HAP-1 (cell line): Measurements from ENCODE around the gene THTPA.

Experiments
- DNase-seq, 2 experiments: peaks; one replicate each; pipeline ENCODE4 v3.0.0-alpha.2; 2016 to 2020; ENCODE audit warnings: low spot score in 2 of 2
- H3K27me3 ChIP-seq: fragments of 250-450 bp; sonication (Bioruptor Pico); 2 replicates; pipeline ENCODE4 v1.5.1; 2020; ENCODE audit warnings: low read depth, mild to moderate bottlenecking, moderate library complexity
- H3K36me3 ChIP-seq: fragments of 250-450 bp; sonication (Bioruptor Pico); replicated peaks from 2 replicates; pipeline ENCODE4 v1.5.1; 2020; ENCODE audit warnings: mild to moderate bottlenecking
- H3K4me1 ChIP-seq: fragments of 250-450 bp; sonication (Bioruptor Pico); 2 replicates; pipeline ENCODE4 v1.5.1; 2020; ENCODE audit warnings: mild to moderate bottlenecking
- H3K4me3 ChIP-seq: fragments of 250-450 bp; sonication (Bioruptor Pico); 2 replicates; pipeline ENCODE4 v1.5.1; 2020; ENCODE audit warnings: mild to moderate bottlenecking, moderate library complexity
- H3K9me3 ChIP-seq: fragments of 250-450 bp; sonication (Bioruptor Pico); 2 replicates; pipeline ENCODE4 v1.5.1; 2020; ENCODE audit warnings: mild to moderate bottlenecking, moderate library complexity
- in situ Hi-C: fragments of 300-500 bp; cut with MboI; formaldehyde crosslinking; loops from 3 replicates; pipeline ENCODE4 v1.14.3; 2020; ENCODE audit warnings: low sequenced_read_pairs, inconsistent platforms, mixed read lengths

The THTPA gene

DNA sequence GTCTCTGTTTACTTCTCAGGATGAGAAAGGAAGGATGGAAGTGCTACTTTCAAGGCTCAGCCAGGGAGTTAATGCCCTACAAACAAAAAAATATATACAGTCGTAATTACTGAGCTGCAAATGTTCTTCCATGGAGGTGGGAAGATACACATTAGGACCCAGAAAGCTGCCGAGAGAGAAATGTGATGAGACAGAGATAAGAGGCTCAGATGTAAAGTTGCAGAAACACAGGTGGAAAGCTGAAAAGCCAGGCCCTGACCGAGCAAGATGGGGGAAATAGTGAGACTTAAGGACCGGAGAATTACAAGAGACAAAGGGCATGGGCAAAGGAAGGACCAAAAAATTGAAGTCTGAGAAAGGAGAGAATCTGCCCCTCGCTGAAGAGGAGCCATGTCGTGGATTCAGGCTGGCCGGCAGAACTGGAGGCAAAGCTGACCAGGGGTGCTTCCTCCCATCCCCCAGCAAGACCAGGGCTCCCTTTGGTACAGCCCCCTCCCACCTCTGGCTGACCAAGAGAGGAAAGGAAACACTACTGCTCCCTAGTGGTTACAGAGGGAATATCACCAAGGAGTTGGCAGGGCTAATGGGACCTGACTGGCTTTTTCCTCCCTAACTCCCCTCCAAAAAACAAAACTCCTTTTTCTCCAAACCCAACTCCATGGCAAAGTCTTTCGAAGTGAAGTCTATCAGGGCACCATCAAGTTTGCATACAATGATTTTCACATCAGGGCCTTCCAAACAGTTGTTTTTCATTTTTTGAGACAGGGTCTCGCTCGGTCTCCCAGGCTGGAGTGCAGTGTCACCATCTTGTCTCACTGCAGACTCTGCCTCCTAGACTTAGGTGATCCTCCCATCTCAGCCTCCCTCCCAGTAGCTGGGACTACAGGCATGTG lies 16.6 kb upstream of the THTPA start:
- peak; percentile 34 to 71 for DNase-seq
- H3K4me3 ChIP-seq, result no peak overlapping the region
- no peaks in the 10 kb centered on the region for H3K27me3 ChIP-seq
- H3K4me1 ChIP-seq, result peaks cover 6% of the 10 kb centered on the region
- H3K36me3 ChIP-seq, result no peaks in the 10 kb centered on the region
- in situ Hi-C loops, result no loop called here
- no peaks in the 10 kb centered on the region for H3K9me3 ChIP-seq

DNA sequence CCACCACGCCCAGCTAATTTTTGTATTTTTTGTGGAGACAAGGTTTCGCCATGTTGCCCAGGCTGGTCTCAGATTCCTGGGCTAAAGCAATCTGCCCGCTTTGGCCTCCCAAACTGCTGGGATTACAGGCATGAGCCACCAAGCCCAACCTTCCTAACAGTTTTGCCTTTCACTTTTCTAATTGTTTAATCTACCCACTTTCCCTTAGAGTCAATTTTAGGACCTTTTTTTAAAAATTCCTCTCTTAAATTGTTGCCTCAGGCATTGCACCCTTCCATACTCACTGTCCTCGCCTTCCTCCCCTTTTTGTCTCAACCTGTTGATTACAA lies 16.0 kb upstream of the THTPA start:
- in situ Hi-C loops, result no loop called here
- H3K4me1 ChIP-seq, result peaks cover 6% of the 10 kb centered on the region
- no peaks in the 10 kb centered on the region for H3K36me3 ChIP-seq
- no peaks in the 10 kb centered on the region for H3K27me3 ChIP-seq
- no peak for DNase-seq
- H3K9me3 ChIP-seq, result no peaks in the 10 kb centered on the region
- no peak overlapping the region for H3K4me3 ChIP-seq

DNA sequence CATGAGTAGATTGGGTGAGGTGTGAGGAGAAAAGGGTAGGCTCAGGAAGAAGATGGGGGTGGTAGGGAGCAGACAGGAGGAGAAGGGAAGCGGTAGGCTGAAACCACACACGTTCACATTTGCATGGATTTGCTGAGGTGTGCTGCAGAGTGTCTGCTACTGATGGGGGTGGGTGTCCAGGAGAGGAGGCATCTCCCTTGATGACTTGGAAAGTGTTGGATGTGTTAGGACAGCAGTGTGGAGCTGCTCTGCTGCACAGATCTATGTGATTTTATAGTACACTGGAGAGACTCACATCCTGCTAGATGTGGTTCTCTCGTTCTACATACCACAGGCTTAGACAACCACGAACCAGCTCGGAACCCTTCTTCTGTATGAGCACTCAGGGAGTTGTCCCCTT lies 13.8 kb upstream of the THTPA start:
- H3K36me3 ChIP-seq, result no peaks in the 10 kb centered on the region
- H3K4me3 ChIP-seq, result no peak overlapping the region
- no peak for DNase-seq
- in situ Hi-C loops, result no loop called here
- no peaks in the 10 kb centered on the region for H3K27me3 ChIP-seq
- no peaks in the 10 kb centered on the region for H3K9me3 ChIP-seq
- peaks cover 6% of the 10 kb centered on the region for H3K4me1 ChIP-seq

DNA sequence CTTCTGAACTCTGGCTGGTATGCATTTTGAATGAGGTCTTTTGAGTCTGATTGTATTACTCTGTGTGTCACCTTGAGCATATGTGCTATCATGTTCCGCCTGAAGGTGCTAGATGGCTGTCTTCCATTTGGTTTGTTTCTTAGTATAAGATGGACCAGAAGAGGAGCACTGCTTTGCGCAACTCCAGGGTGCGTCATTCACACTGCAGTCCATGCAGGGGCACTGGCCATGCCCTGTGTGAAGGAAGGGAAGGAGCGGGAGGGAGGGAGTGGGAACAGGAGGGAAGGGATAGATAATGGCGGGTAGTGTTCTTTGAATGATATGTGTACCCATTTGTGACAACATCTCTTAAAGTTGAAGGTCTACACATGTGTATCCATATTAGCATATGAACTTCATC lies 12.7 kb upstream of the THTPA start:
- in situ Hi-C loops, result no loop called here
- DNase-seq, result no peak

DNA sequence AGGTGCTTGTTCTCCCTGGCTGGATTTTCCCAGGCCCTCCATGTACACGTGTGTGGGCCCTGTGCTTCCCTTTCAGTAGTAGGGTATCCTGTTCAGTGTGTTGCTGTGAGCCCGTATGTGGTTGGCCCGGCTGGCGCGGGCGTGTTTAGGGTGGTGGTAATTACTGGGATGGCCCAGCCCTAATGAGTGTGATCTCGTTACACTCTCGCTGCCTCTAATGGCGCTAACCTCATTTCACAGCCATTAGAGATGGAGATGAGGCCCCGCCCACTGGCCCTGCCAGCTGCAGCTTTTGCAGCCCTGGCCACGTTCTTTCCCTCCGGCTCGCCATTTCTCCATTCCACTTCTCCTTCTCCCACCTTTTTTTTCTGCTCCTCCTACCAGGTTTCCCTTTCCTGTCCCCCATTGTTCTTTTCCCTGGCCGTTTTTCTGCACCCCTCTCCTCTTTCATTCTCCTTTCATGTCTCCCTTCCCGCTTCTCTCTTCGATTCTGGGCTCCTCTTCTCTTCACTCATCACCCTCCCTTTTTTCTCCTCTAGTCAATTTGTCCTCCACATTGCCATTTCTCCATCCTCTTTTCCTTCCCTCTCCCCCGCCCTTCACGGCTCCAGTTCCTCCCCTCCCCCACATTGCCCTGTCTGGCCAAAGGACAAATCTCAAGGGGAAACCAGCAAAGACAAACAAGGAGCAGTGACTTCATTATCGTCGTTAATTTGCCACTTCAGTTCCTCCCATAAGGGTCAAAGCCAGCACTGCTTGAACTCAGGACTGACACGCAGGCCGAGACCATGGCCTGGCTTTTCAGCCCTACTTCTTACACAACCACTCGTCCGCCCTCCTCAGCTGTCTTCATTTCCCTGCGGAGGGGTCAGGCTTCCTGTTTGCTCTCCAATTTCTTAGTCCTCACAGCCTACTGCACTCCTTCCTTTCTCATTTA lies 11.3 kb upstream of the THTPA start:
- Histone ChIP-seq H3K9me3 (no peaks in the 10 kb centered on the region), H3K27me3 (no peaks in the 10 kb centered on the region), H3K36me3 (no peaks in the 10 kb centered on the region), H3K4me3 (no peak overlapping the region), H3K4me1 (no peaks in the 10 kb centered on the region)
- no peak for DNase-seq
- in situ Hi-C loops, result no loop called here

More for the DNA sequence above, 12.7 kb upstream of the THTPA start:
- peaks cover 6% of the 10 kb centered on the region for H3K4me1 ChIP-seq
- no peak overlapping the region for H3K4me3 ChIP-seq
- H3K36me3 ChIP-seq, result no peaks in the 10 kb centered on the region
- H3K27me3 ChIP-seq, result no peaks in the 10 kb centered on the region
- H3K9me3 ChIP-seq, result no peaks in the 10 kb centered on the region

DNA sequence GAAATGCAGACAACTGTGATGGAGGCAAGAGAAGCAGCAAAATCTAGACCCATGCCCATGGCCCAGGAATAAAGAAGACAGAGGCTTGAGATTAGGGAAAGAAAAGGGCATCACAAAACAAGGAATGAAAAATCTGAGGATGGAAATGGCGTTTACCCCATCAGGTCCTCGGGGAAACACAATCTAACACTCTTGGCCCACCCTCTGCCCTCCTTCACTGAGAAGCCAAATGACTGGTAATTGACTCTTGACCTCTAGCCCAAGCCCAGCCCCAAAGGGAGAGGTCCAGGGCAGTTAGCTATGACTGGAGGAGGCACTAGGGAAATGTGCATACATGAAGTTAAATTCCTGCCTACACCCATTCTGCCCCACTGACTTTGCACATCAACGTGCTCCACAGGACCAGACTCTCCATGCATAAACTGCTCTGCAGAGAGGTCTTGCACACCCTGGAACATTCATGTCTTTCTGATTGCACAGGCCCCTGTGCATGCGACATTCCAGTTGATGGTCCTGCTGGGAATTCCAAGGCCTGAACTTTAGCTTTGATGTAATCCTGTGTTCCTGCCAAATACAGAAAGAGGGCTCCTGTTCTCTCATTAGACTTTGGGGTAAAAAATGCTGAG lies 10.2 kb upstream of the THTPA start:
- Histone ChIP-seq H3K27me3 (no peaks in the 10 kb centered on the region), H3K4me1 (no peaks in the 10 kb centered on the region), H3K9me3 (no peaks in the 10 kb centered on the region), H3K4me3 (no peak overlapping the region), H3K36me3 (no peaks in the 10 kb centered on the region)
- DNase-seq, result no peak
- in situ Hi-C loops, result no loop called here

DNA sequence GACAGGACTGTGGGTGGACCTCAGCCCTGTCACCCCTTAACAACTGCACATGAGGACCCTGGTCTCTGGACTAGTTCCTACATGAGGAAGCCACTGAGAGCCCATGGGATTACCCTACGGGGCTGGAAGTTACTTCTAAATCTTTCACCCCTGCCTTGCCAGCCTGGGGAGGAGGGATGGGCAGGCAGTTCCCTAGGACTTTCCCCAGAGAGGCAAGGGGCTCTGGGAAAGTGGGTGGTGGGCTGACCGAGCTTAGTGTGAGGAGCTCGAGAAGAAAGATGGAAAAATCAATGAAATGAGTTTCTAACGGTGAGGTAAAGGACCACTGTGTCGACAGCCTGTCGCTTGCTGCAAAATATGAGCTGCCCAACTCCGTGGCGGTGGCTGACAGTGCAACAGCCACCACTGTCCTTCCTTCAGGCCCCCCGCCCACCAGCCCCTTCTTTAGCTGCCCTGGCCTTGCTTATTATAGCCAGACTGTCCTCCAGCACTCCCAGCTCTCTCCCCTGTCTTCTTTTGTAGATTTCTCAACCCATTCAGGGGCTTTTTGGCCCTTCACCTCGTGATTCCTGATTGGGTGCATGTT lies 9.5 kb upstream of the THTPA start:
- no peaks in the 10 kb centered on the region for H3K4me1 ChIP-seq
- no peaks in the 10 kb centered on the region for H3K27me3 ChIP-seq
- no peak for DNase-seq
- H3K9me3 ChIP-seq, result no peaks in the 10 kb centered on the region
- in situ Hi-C loops, result no loop called here
- H3K4me3 ChIP-seq, result no peak overlapping the region
- H3K36me3 ChIP-seq, result no peaks in the 10 kb centered on the region

DNA sequence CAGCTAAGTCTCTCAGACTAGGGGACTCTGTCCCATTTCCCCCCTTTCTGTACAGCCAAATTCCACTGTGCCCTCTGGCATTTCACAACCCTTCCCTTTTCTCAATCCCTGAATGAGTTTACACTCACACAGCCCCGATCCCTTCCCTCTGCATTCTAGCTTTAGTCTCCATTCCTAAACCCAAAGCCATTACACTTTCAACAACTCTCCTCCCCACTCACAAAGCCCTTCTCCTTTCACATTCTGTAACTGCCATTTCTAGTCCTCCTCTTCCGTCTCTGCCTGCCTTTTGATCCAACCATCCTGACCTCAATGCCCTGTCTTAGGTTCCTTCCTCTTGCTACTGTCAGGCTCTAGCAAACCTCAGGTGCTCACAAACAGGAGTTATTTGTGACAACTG lies 8.1 kb upstream of the THTPA start:
- no peak for DNase-seq
- in situ Hi-C loops, result no loop called here
- no peaks in the 10 kb centered on the region for H3K9me3 ChIP-seq
- no peak overlapping the region for H3K4me3 ChIP-seq
- peaks cover 4% of the 10 kb centered on the region for H3K4me1 ChIP-seq
- H3K36me3 ChIP-seq, result no peaks in the 10 kb centered on the region
- no peaks in the 10 kb centered on the region for H3K27me3 ChIP-seq

DNA sequence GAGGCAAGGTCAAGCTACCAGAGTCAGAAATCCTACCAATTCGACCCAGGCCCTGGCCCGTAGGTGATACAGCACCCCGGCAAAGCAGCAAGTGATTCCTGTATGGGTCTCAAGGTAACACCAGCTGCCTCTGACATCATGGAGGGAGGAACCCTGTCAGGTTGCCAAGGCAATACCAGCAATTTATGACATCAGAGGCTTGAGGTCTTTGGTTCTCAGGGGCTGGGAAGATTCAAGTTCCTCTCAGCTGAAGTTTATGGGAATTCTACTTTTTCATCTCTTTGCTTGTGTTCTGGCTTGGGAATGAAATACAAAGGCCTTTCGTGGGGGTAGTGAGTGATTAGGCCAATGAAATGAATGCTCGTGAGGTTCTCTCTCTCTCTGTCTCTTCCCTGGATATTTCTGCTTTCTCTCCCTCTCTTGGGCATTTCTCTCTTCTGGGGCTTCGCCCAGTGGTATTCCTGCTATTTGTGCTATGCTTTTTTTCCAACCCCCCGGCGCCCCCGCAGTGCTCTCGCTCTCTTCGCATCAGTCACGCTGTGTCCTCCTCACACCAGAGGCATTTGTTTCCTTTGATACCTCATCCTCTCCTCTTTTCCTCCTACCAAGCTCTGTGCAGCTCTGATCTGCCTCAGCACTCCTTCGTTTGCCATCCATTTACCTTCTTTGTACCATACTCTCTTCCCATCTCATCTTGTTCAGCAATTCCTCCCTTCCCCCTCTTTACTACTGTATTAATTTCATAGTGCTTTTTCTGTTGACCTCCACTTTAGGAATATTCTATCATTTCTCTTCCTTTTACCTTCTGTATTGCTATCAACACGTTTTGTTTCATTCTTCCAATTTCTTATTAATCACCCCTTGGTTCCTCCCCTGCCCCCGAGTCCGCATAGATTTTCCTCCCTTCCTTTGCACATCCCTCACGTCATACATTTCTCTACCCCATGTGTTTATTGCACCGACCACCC lies 7.4 kb upstream of the THTPA start:
- Histone ChIP-seq H3K4me3 (no peak overlapping the region), H3K9me3 (no peaks in the 10 kb centered on the region), H3K4me1 (peaks cover 4% of the 10 kb centered on the region), H3K36me3 (no peaks in the 10 kb centered on the region), H3K27me3 (no peaks in the 10 kb centered on the region)
- in situ Hi-C loops, result no loop called here
- no peak for DNase-seq

DNA sequence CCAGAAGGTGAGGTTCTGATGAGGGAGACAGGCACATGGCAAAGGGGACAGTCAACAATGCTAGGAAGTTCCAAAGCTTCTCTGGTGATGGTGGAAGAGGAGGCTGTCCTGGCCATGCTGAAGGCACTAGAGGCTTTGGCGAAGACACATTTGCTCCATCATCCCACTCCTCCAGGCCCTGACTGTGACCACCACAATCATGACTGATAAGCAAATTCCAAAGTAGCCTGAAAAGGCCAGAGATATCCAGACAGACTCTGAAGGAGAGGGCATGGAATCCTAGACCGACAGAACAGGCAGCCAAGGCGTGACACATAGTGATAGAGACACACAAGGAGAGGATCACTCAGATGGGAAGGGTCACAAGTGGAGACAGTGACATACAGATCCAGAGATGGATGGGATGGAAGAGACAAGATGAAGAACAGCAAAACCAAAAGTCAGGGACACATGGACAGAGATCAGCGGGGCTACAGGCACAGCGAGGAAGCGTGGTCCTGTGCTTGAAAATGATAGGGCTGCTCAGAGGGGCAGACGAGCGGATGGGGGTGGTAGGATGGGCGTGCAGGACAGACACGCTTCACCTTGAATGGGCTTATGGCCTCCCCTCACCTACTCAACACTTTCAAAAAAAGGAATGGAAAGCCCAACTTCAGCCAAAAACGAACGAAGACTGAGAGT lies 5.8 kb upstream of the THTPA start:
- Histone ChIP-seq H3K27me3 (no peaks in the 10 kb centered on the region), H3K4me3 (peak overlapping the region; percentile 65), H3K4me1 (peaks cover 4% of the 10 kb centered on the region), H3K36me3 (no peaks in the 10 kb centered on the region), H3K9me3 (no peaks in the 10 kb centered on the region)
- DNase-seq, result no peak
- in situ Hi-C loops, result loop anchor here (10.0 kb wide), 1 partner anchor 225 kb away; the partner anchor contains the start of gene PABPN1

DNA sequence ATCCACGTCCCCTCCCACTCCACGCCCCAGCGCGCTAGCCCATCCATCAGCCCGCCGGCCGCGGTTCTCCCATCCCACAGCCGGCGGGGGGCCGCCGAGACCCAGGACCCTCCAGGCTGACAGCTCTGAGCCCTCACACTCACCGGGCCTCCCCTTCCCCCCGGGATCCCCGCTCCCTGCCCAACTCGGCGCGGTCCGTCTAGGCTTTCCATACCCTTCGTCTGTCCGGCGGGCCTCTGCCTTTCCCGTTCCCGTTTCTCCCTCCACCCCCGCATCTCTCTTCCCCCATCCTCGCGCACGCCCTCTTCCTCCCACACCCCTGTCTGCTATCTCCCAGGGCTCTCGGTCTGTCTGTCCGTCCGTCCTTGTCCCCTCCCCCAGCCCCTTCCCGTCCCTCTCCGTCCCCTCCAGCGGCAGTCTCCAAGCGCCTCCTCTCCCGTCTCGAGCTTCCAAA lies 5.2 kb upstream of the THTPA start:
- Histone ChIP-seq H3K4me3 (peak overlapping the region; percentile 65), H3K9me3 (no peaks in the 10 kb centered on the region), H3K36me3 (no peaks in the 10 kb centered on the region), H3K27me3 (no peaks in the 10 kb centered on the region), H3K4me1 (peaks cover 6% of the 10 kb centered on the region)
- no peak for DNase-seq
- in situ Hi-C loops, result loop anchor here (10.0 kb wide), 1 partner anchor 226 kb away; the partner anchor contains the start of gene PABPN1
